Dermis microvascular lymphatic vessel endothelial cell (primary cell): ENCODE results near the gene PLCB1. TPM values are rescaled to one million over a fixed set of nuclear protein-coding genes. Genes with fewer than 3 reads are reported as not detected.
"Not testable (repeated sequence)": the region's sequence is repeated elsewhere in the genome, so short reads cannot be mapped to it uniquely, and the experiment has no call there.

Source experiments
- DNase-seq, 2 donors: peaks; one replicate each; pipeline versions ENCODE4 v3.0.0 to v3.0.0-alpha.2; 2010; ENCODE audit warnings: low read depth in 2 of 2
- total RNA-seq: library from RNA; depleted of rRNA; stranded (reverse); fragments of >200 nt; gene quantifications from 2 replicates; pipeline ENCODE4 v1.2.1, GENCODE V29; 2014

The PLCB1 gene
- total RNA-seq: 10.9 and 13.1 TPM in 2 replicates

GRCh38 chr20:8131598-8132483, at the start of gene PLCB1:
TSS of gene PLCB1 (plus strand) at chr20:8132266. CDS start at chr20:8132652, 386 bp downstream.
- peak; percentile 55 to 85 for DNase-seq

- DNase-seq: no peak
These were observed 49.1 kb upstream of the PLCB1 start for GRCh38 chr20:8082989-8083388.

GRCh38 chr20:8089668-8090067, 42.4 kb upstream of the PLCB1 start:
- no peak for DNase-seq

- DNase-seq: peak; percentile 61 to 87
These were observed 37.6 kb upstream of the PLCB1 start for GRCh38 chr20:8094415-8094818.

GRCh38 chr20:8094850-8095249, 37.2 kb upstream of the PLCB1 start:
- DNase-seq: peak; percentile 94

- DNase-seq: peak; percentile 58 to 89
These were observed 36.2 kb upstream of the PLCB1 start for GRCh38 chr20:8095648-8096572.

- DNase-seq: no peak
These were observed 34.8 kb upstream of the PLCB1 start for GRCh38 chr20:8097307-8097706.

GRCh38 chr20:8104252-8104651, 27.8 kb upstream of the PLCB1 start:
- no peak for DNase-seq

GRCh38 chr20:8114612-8115011, 17.5 kb upstream of the PLCB1 start:
- DNase-seq: not testable (repeated sequence)

- DNase-seq: no peak
These were observed 16.6 kb upstream of the PLCB1 start for GRCh38 chr20:8115436-8115835.

- peak in 1 of 2 donors; percentile 45 for DNase-seq
These were observed 15.8 kb upstream of the PLCB1 start for GRCh38 chr20:8116067-8116811.

- no peak for DNase-seq
These were observed 14.4 kb upstream of the PLCB1 start for GRCh38 chr20:8117636-8118035.

- no peak for DNase-seq
These were observed 14.0 kb upstream of the PLCB1 start for GRCh38 chr20:8118039-8118438.

GRCh38 chr20:8118760-8119159, 13.3 kb upstream of the PLCB1 start:
- DNase-seq: no peak

- DNase-seq: no peak
These were observed 10.4 kb upstream of the PLCB1 start for GRCh38 chr20:8121666-8122065.

- no peak for DNase-seq
These were observed 7.4 kb upstream of the PLCB1 start for GRCh38 chr20:8124639-8125038.

GRCh38 chr20:8126181-8126580, 5.9 kb upstream of the PLCB1 start:
- DNase-seq: no peak

GRCh38 chr20:8126841-8127378, 5.2 kb upstream of the PLCB1 start:
- no peak for DNase-seq

GRCh38 chr20:8127553-8128255, 4.4 kb upstream of the PLCB1 start:
- DNase-seq: no peak

- DNase-seq: no peak
These were observed 3.6 kb upstream of the PLCB1 start for GRCh38 chr20:8128291-8129060.
